ENCODE data around the gene PSIP1.
A peak's percentile ranks its signal among the peaks of the same experiment; 100 is the strongest.
"Not testable (repeated sequence)": the region's sequence is repeated elsewhere in the genome, so short reads cannot be mapped to it uniquely, and the experiment has no call there.

The PSIP1 gene

DNA sequence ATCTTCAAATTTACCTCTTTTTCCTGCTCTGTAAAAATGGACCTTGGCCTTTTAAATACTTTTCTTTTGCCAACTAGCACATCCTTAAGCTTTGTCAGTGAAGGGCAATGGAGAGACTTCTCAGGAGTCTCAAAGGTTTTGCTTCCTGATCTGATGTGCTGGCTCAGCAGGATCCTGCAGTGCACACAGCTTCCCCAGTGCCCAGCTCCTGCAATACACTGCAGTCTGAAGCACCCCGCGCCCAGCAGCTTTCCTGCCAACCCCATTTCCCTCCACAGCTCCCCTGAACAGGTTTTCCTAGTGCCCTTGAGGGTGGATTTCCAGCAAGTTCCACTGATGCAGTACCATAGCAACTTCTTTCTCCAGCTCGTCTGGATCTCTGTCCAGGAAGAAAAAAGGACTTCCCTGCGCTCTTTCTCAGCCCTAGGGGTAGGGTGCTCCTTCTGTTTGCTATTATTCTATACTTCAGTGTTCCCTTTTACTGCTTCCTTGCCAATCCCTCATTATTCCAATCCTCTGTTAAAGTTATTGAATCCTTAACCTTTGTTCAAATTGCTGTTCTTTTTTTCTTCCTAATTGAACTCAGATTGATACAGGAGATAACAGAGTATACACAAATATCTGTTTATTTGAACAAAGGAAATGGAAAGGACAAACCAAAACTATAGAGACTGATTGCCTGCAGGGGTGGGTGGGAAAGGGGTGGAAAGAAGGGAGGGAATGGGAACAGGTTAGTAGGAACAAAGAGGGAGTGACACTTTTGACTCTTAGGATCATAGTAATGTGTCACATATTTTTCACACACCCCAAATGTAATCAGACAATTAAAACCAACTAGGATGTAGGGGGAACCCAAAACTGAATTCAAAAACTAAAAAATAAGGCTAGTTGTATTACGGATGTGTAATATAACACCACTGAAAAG lies 79.6 kb downstream of the PSIP1 start:
- DNase-seq: no peak

DNA sequence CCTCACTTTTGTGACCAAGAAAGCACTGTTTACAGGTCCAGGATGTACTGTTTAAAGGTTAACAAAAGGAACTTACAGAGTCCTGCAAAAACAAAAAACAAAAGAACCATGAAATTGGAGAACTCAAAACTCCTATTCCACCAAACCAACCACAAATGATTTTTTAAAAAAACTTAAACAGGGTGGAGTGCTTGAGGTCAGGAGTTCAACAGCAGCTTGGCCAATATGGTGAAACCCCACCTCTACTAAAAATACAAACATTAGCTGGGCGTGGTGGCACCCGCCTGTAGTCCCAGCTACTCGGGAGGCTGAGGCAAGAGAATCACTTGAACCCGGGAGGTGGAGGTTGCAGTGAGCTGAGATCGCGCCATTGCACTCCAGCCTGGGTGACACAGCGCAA lies 83.1 kb downstream of the PSIP1 start:
- DNase-seq: not testable (repeated sequence)

GRCh38 chr9:15426019-15426418 lies 84.8 kb downstream of the PSIP1 start:
- no peak for DNase-seq

DNA sequence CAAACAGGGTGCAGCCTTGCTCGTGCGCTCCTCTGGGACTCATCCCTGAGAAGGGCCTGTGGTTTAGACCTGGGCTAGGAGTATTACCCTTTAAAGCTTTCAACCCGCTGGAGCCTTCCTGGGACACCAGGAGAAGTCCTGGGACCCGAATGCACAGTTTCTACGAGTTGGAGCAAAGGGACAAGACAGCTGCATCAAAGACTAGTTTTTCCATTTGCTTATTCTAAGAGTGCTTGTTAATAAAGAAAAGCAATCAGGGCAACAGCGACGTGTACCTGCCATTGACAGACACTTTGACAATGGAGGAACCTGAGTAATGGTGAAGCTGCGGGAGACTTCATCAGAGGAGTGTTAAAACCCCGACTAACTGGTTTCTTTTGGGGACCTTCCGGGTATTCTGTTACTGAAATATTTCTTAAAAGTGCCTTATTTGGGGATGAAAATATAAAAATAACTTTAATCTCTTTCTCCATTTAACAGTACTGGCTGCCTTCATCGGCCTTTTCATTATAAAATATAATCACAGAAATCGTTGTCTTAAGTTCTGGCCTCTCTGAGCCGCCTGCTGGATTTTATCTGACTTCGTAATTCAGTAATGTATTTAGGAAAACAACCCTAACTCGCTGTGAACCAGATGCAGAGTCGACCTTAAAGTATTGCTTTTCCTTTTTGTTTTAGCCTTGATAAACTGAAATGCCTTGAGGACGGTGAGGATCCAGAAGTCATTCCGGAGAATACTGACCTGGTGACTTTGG lies 87.4 kb downstream of the PSIP1 start:
- no peak for DNase-seq

- DNase-seq: peak; percentile 73
Measured at GRCh38 chr9:15422372-15423230, 88.2 kb downstream of the PSIP1 start, which contains the start of gene SNAPC3. SNAPC3 (plus strand) TSS chr9:15422876; CDS start chr9:15422880, 4 bp downstream.

DNA sequence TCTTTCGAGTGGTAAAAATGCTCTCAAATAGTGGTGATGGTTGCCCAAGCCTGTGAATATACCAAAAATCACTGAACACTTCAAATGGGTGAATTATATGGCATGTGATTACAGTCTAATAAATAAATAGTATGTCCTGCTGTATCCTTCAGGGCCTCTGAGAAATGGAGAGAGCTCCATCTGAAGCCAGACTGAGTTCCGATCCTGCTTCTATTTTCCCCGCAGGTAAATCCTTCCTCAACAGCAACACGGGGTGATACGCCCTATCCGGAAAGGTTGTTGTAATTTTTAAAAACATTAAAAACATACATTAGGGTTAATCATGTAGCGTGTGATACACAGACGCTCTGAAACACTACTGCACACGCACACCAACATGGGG lies 88.8 kb downstream of the PSIP1 start:
- no peak for DNase-seq

GRCh38 chr9:15421532-15421931 lies 89.2 kb downstream of the PSIP1 start:
- DNase-seq: no peak

- no peak for DNase-seq
Measured at GRCh38 chr9:15420796-15421195, 90.0 kb downstream of the PSIP1 start.

DNA sequence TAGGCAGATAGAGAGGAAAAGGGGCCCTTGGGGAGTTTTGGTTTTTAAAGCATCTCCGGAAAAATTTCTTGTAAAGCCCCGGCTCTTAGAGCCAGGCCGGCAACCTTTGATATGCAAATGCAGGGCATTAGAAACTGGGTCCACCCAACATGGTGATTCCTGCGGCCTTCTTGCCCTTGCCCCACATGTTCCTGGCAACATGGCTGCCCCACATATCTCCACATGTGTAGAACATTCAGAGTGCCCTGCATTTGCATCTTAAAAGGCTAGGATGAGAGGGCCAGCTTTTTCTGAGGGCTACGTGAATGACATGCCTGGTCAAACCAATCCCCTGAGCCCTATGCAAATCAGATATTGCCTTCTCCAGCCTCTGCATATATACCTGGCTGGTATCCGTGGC lies 93.1 kb downstream of the PSIP1 start:
- DNase-seq: no peak

DNA sequence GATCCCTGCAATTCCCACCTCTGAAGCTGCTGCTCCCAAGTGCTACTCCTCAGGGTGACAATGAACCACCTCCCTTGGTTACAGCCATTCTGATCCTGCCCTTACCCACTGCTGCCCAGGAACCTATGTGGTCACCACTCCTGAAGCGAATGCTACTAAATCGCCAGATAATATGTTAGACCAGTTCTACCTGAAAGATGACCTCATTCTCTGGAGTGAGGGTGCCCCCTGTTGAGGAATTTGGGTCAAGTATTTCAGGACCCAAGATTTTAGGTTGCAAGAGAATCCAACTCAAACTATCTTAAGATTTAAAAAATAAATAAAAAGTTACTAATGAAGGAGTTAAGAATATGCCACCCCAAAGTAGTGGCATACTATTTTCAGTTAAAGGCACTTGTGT lies 93.9 kb downstream of the PSIP1 start:
- peak; percentile 10 for DNase-seq
